Gastroesophageal sphincter (tissue), 4 donors: Measurements from ENCODE around the gene PEX1. TPM values are rescaled to one million over a fixed set of nuclear protein-coding genes. Genes with fewer than 3 reads are reported as not detected.

Experiments used
- ATAC-seq: fragments of 150-250 bp; one replicate; pipeline ENCODE4 v1.9.1; 2016; ENCODE audit warnings: mild to moderate bottlenecking, moderate library complexity
- H3K27ac ChIP-seq, 4 donors: fragments of 200-600 bp; sonication (generic) in 3 of 4; 1 replicate in 3 of 4; 2 replicates in 1 of 4; pipeline ENCODE4 v1.5.1; 2016 to 2019
- H3K27me3 ChIP-seq: fragments of 200-600 bp; sonication (generic); one replicate; pipeline ENCODE4 v1.5.1; 2019
- H3K36me3 ChIP-seq, 2 donors: fragments of 200-600 bp; sonication (generic); one replicate each; pipeline ENCODE4 v1.5.1; 2019; ENCODE audit warnings: control low read depth in 1 of 2
- H3K4me1 ChIP-seq, 3 donors: fragments of 200-600 bp; sonication (generic); 1 replicate in 2 of 3; 2 replicates in 1 of 3; pipeline ENCODE4 v1.5.1; 2016 to 2019; ENCODE audit warnings: control low read depth in 2 of 3
- H3K4me3 ChIP-seq, 2 donors: fragments of 200-600 bp; sonication (generic); one replicate each; pipeline ENCODE4 v1.5.1; 2019; ENCODE audit warnings: mild to moderate bottlenecking in 1 of 2, moderate library complexity in 1 of 2
- H3K9me3 ChIP-seq, 3 donors: fragments of 200-600 bp; sonication (generic); one replicate each; pipeline ENCODE4 v1.5.1; 2017 to 2019; ENCODE audit warnings: control low read depth in 2 of 3
- CTCF ChIP-seq, 4 experiments: fragments of 200-600 bp in 2 of 4; fragments of 450-650 bp in 2 of 4; sonication (generic) in 1 of 4; IDR thresholded peaks; one replicate each; pipeline ENCODE4 v1.5.1; 2017 to 2019; ENCODE audit warnings: antibody characterized with exemption in 4 of 4, mild to moderate bottlenecking in 2 of 4, moderate library complexity in 2 of 4
- EP300 ChIP-seq: sonication (generic); formaldehyde crosslinking; IDR thresholded peaks from one replicate; pipeline ENCODE4 v1.6.1; 2017; ENCODE audit warnings: antibody characterized with exemption, mild to moderate bottlenecking
- POLR2A ChIP-seq, 2 donors: fragments of 450-650 bp; IDR thresholded peaks; one replicate each; pipeline ENCODE4 v1.6.1; 2017; ENCODE audit warnings: antibody characterized with exemption in 2 of 2, mild to moderate bottlenecking in 2 of 2, moderate library complexity in 1 of 2
- POLR2AphosphoS5 ChIP-seq: sonication (generic); formaldehyde crosslinking; IDR thresholded peaks from one replicate; pipeline ENCODE4 v1.6.1; 2017; ENCODE audit warnings: antibody characterized with exemption
- WGBS, 2 donors: methylation state at CpG; one replicate each; pipeline ENCODE4 v1.1.5; 2018; ENCODE audit warnings: low coverage in 1 of 2; 5-methylcytosine and 5-hydroxymethylcytosine counted together
- total RNA-seq, 4 donors: library from RNA; depleted of rRNA; stranded (reverse); fragments of >200 nt; gene quantifications; one replicate each; pipeline ENCODE4 v1.1.0, GENCODE V29; 2016

The PEX1 gene
- total RNA-seq, 4 donors from 2014 or later, result 12.7 to 46.4 (median 18.2) TPM

- WGBS, 2 donors, result 79 to 92% methylated on average over 2 of the region's 2 CpGs
- Histone ChIP-seq H3K4me1 (peaks cover 0 to 28% (median 5%) of the 10 kb centered on the region in 3 donors), H3K36me3 (peaks cover 6 to 25% of the 10 kb centered on the region in 2 donors), H3K27me3 (no peaks in the 10 kb centered on the region), H3K4me3 (no peak overlapping the region), H3K27ac (no peak overlapping the region), H3K9me3 (no peaks in the 10 kb centered on the region)
- ATAC-seq, result no peak
- TF ChIP-seq EP300 (no peak), CTCF (IDR thresholded peaks at IDR 0.05) (no peak), POLR2A (IDR thresholded peaks at IDR 0.05) (no peak), POLR2AphosphoS5 (no peak)
Measured at GRCh38 chr7:92523110-92523509, 5.2 kb downstream of the PEX1 start.

- peaks cover 6 to 55% of the 10 kb centered on the region in 2 donors for H3K36me3 ChIP-seq
- no peaks in the 10 kb centered on the region for H3K27me3 ChIP-seq
- no peak for ATAC-seq
- H3K9me3 ChIP-seq, result no peaks in the 10 kb centered on the region
- 67% methylated on average over 1 of the region's 1 CpG; no CpG with 5 or more reads in 1 of the 2 donors for WGBS, 2 donors
- no peak overlapping the region for H3K27ac ChIP-seq
- H3K4me1 ChIP-seq, result peaks cover 0 to under 1% (median 0%) of the 10 kb centered on the region in 3 donors
- no peak overlapping the region for H3K4me3 ChIP-seq
- TF ChIP-seq CTCF (IDR thresholded peaks at IDR 0.05), result no peak
- no peak for TF ChIP-seq POLR2AphosphoS5
- TF ChIP-seq POLR2A (IDR thresholded peaks at IDR 0.05), result no peak
Measured at GRCh38 chr7:92520024-92520423, 8.3 kb downstream of the PEX1 start.

- TF ChIP-seq POLR2A (IDR thresholded peaks at IDR 0.05), result no peak
- no peak for TF ChIP-seq EP300
- no peak for TF ChIP-seq CTCF (IDR thresholded peaks at IDR 0.05)
- no peak for TF ChIP-seq POLR2AphosphoS5
- no peaks in the 10 kb centered on the region for H3K27me3 ChIP-seq
- no peak overlapping the region for H3K4me3 ChIP-seq
- no peaks in the 10 kb centered on the region for H3K9me3 ChIP-seq
- H3K36me3 ChIP-seq, result peaks cover 6 to 72% of the 10 kb centered on the region in 2 donors
- WGBS, 2 donors, result 72 to 96% methylated on average over 2 to 3 of the region's 3 CpGs
- no peak overlapping the region for H3K27ac ChIP-seq
- no peak for ATAC-seq
- no peaks in the 10 kb centered on the region for H3K4me1 ChIP-seq
Measured at GRCh38 chr7:92517631-92518030, 10.7 kb downstream of the PEX1 start.

GRCh38 chr7:92513167-92513902 lies 15.0 kb downstream of the PEX1 start:
- peaks cover 0 to 92% of the 10 kb centered on the region in 2 donors for H3K36me3 ChIP-seq
- H3K9me3 ChIP-seq, result no peaks in the 10 kb centered on the region
- H3K27me3 ChIP-seq, result no peaks in the 10 kb centered on the region
- ATAC-seq, result no peak
- no peak overlapping the region for H3K4me3 ChIP-seq
- 53 to 85% methylated on average over 3 of the region's 3 CpGs for WGBS, 2 donors
- no peak overlapping the region for H3K27ac ChIP-seq
- no peaks in the 10 kb centered on the region for H3K4me1 ChIP-seq
- TF ChIP-seq EP300, result no peak
- no peak for TF ChIP-seq POLR2AphosphoS5
- TF ChIP-seq CTCF (IDR thresholded peaks at IDR 0.05), result no peak
- no peak for TF ChIP-seq POLR2A (IDR thresholded peaks at IDR 0.05)

GRCh38 chr7:92508946-92509345 lies 19.4 kb downstream of the PEX1 start:
- H3K27me3 ChIP-seq, result no peaks in the 10 kb centered on the region
- no peak overlapping the region for H3K27ac ChIP-seq
- H3K9me3 ChIP-seq, result no peaks in the 10 kb centered on the region
- no peak overlapping the region for H3K4me3 ChIP-seq
- WGBS, 2 donors, result 88 to 92% methylated on average over 5 of the region's 5 CpGs
- TF ChIP-seq POLR2AphosphoS5 (no peak), POLR2A (IDR thresholded peaks at IDR 0.05) (no peak), EP300 (no peak)
- ATAC-seq, result no peak
- H3K36me3 ChIP-seq, result peaks cover 3 to 95% of the 10 kb centered on the region in 2 donors
- no peaks in the 10 kb centered on the region for H3K4me1 ChIP-seq
